ENCODE data around the gene MCCC2. TPM values are rescaled to one million over a fixed set of nuclear protein-coding genes. Genes with fewer than 3 reads are reported as not detected.
A peak's percentile ranks its signal among the peaks of the same experiment; 100 is the strongest.
"Not testable (repeated sequence)": the region's sequence is repeated elsewhere in the genome, so short reads cannot be mapped to it uniquely, and the experiment has no call there.

The MCCC2 gene
- total RNA-seq, 4 donors from 2014 or later = 32.8 to 73.5 (median 37.4) TPM

- ATAC-seq (ENCODE audit: low FRiP score) = no peak
Observed at GRCh38 chr5:71573591-71573990, 13.5 kb upstream of the MCCC2 start.

GRCh38 chr5:71575588-71575987 lies 11.6 kb upstream of the MCCC2 start:
- ATAC-seq (ENCODE audit: low FRiP score); DNase-seq (ENCODE audit: low spot score): not testable (repeated sequence)

More at GRCh38 chr5:71573591-71573990, 13.5 kb upstream of the MCCC2 start:
- DNase-seq (ENCODE audit: low spot score) = no peak
- TF ChIP-seq CTCF (IDR thresholded peaks at IDR 0.05) = no peak

- TF ChIP-seq CTCF (IDR thresholded peaks at IDR 0.05) = no peak
- no peak for ATAC-seq (ENCODE audit: low FRiP score)
Observed at GRCh38 chr5:71576241-71576640, 10.9 kb upstream of the MCCC2 start.

GRCh38 chr5:71577839-71578238 lies 9.3 kb upstream of the MCCC2 start:
- not testable (repeated sequence) for ATAC-seq (ENCODE audit: low FRiP score)

More at GRCh38 chr5:71576241-71576640, 10.9 kb upstream of the MCCC2 start:
- no peak for DNase-seq (ENCODE audit: low spot score)

GRCh38 chr5:71582945-71583584 lies 4.1 kb upstream of the MCCC2 start:
- ATAC-seq (ENCODE audit: low FRiP score) (no peak), DNase-seq (ENCODE audit: low spot score) (no peak)
- TF ChIP-seq CTCF (IDR thresholded peaks at IDR 0.05) = no peak

More at GRCh38 chr5:71577839-71578238, 9.3 kb upstream of the MCCC2 start:
- not testable (repeated sequence) for DNase-seq (ENCODE audit: low spot score)

- TF ChIP-seq CTCF (IDR thresholded peaks at IDR 0.05) = no peak
- no peak for ATAC-seq (ENCODE audit: low FRiP score)
Observed at GRCh38 chr5:71586052-71586940, 844 bp upstream of the MCCC2 start.

GRCh38 chr5:71587766-71588532 lies 809 bp downstream of the MCCC2 start:
- ATAC-seq (ENCODE audit: low FRiP score) (peak; percentile 1), DNase-seq (ENCODE audit: low spot score) (no peak)
- no peak for TF ChIP-seq CTCF (IDR thresholded peaks at IDR 0.05)

More at GRCh38 chr5:71586052-71586940, 844 bp upstream of the MCCC2 start:
- DNase-seq (ENCODE audit: low spot score) = no peak
